HL-60/S4 treated with phorbol 12-myristate 13-acetate at 8.2 ng/mL for 4 days and 3 days (cell line): ENCODE measurements around the gene SATB1.

Source experiments
- in situ Hi-C: fragments of 300-500 bp; cut with MboI; formaldehyde crosslinking; loops from 2 replicates; pipeline ENCODE4 v1.15.0; 2022; ENCODE audit warnings: low sequenced_read_pairs

SATB1 gene

GRCh38 chr3:18297126-18297525, 128.0 kb downstream of the SATB1 start:
- in situ Hi-C loops, result no loop called here
